OCI-LY1 (cell line): ENCODE data around the gene LCT.

Experiments
- CTCF ChIP-seq: fragments of 200-600 bp; sonication (generic), shearing (Covaris generic); IDR thresholded peaks from 2 replicates; pipeline ENCODE4 v1.5.1; 2017; ENCODE audit warnings: mild to moderate bottlenecking, antibody characterized with exemption, low read length, moderate library complexity, mixed read lengths
- EZH2 ChIP-seq: fragments of 200-600 bp; sonication (generic), shearing (Covaris generic); IDR thresholded peaks from 2 replicates; pipeline ENCODE4 v1.8.0; 2017; ENCODE audit warnings: borderline replicate concordance, mixed run types, mild to moderate bottlenecking, antibody characterized with exemption, low read length, moderate library complexity, mixed read lengths

- TF ChIP-seq CTCF (no peak), EZH2 (no peak)
Measured at GRCh38 chr2:135863233-135863632, 26.2 kb upstream of the LCT start.
